ENCODE measurements around the gene C6orf62.
"Not testable (repeated sequence)": the region's sequence is repeated elsewhere in the genome, so short reads cannot be mapped to it uniquely, and the experiment has no call there.

C6orf62 gene

GRCh38 chr6:24695635-24696034, 23.3 kb downstream of the C6orf62 start:
- DNase-seq, result peak; percentile 48

GRCh38 chr6:24694198-24694597, 24.8 kb downstream of the C6orf62 start:
- no peak for DNase-seq

GRCh38 chr6:24692848-24693592, 25.9 kb downstream of the C6orf62 start:
- DNase-seq, result no peak

- DNase-seq, result no peak
Measured at GRCh38 chr6:24692415-24692814, 26.5 kb downstream of the C6orf62 start.

GRCh38 chr6:24692003-24692402, 27.0 kb downstream of the C6orf62 start:
- DNase-seq, result no peak

- DNase-seq, result no peak
Measured at GRCh38 chr6:24691550-24691949, 27.4 kb downstream of the C6orf62 start.

GRCh38 chr6:24690593-24690992, 28.4 kb downstream of the C6orf62 start:
- DNase-seq, result no peak

- no peak for DNase-seq
Measured at GRCh38 chr6:24689964-24690363, 29.0 kb downstream of the C6orf62 start.

GRCh38 chr6:24686946-24687345, 32.0 kb downstream of the C6orf62 start:
- DNase-seq, result no peak

- no peak for DNase-seq
Measured at GRCh38 chr6:24686408-24686807, 32.5 kb downstream of the C6orf62 start.

- DNase-seq, result no peak
Measured at GRCh38 chr6:24683297-24684296, 35.4 kb downstream of the C6orf62 start.

GRCh38 chr6:24680582-24680981, 38.4 kb downstream of the C6orf62 start:
- no peak for DNase-seq

GRCh38 chr6:24678792-24679352, 40.1 kb downstream of the C6orf62 start:
- not testable (repeated sequence) for DNase-seq

- no peak for DNase-seq
Measured at GRCh38 chr6:24673625-24674024, 45.3 kb downstream of the C6orf62 start.

GRCh38 chr6:24672620-24673182, 46.3 kb downstream of the C6orf62 start:
- no peak for DNase-seq

GRCh38 chr6:24671077-24671476, 47.9 kb downstream of the C6orf62 start:
- not testable (repeated sequence) for DNase-seq

GRCh38 chr6:24670492-24670891, 48.5 kb downstream of the C6orf62 start:
- DNase-seq, result not testable (repeated sequence)

GRCh38 chr6:24668997-24669361, 50.0 kb downstream of the C6orf62 start:
- no peak for DNase-seq

GRCh38 chr6:24668066-24668996, 50.6 kb downstream of the C6orf62 start:
- DNase-seq, result not testable (repeated sequence)

- no peak for DNase-seq
Measured at GRCh38 chr6:24667378-24667803, 51.6 kb downstream of the C6orf62 start.

GRCh38 chr6:24666641-24667377, 52.1 kb downstream of the C6orf62 start, which contains the start of the genes ACOT13 and TDP2:
TSS of gene ACOT13 (plus strand) at chr6:24667077. CDS start at chr6:24667264, 187 bp downstream.
TSS of gene TDP2 (minus strand) at chr6:24666899. CDS start at chr6:24666862, 37 bp downstream.
- DNase-seq, result peak; percentile 96
